Measurements from ENCODE around the gene FAM110A.
A peak's percentile ranks its signal among the peaks of the same experiment; 100 is the strongest.
"Not testable (repeated sequence)": the region's sequence is repeated elsewhere in the genome, so short reads cannot be mapped to it uniquely, and the experiment has no call there.

FAM110A gene

GRCh38 chr20:818001-818664 lies 15.4 kb upstream of the FAM110A start:
- Mint-ChIP-seq H3K36me3 (no peaks in the 10 kb centered on the region), H3K4me1 (peaks cover 6% of the 10 kb centered on the region), H3K4me3 (no peak overlapping the region), H3K9me3 (no peaks in the 10 kb centered on the region), H3K27ac (no peak overlapping the region), H3K27me3 (peaks cover 35% of the 10 kb centered on the region)
- DNase-seq, result no peak
- CTCF ChIA-PET, result interaction anchor here (0.9 to 6.4 kb wide), 14 partner anchors 9 to 393 kb away, joined by 3 to 206 read pairs (median 4); partner anchors contain the start of gene FAM110A

GRCh38 chr20:819680-820322 lies 13.7 kb upstream of the FAM110A start:
- H3K27me3 Mint-ChIP-seq, result peaks cover 40% of the 10 kb centered on the region
- peaks cover 6% of the 10 kb centered on the region for H3K4me1 Mint-ChIP-seq
- H3K9me3 Mint-ChIP-seq, result no peaks in the 10 kb centered on the region
- H3K36me3 Mint-ChIP-seq, result no peaks in the 10 kb centered on the region
- CTCF ChIA-PET, result no interaction called here
- peak overlapping the region; percentile 71 for H3K27ac Mint-ChIP-seq
- H3K4me3 Mint-ChIP-seq, result no peak overlapping the region
- no peak for DNase-seq

- Mint-ChIP-seq H3K4me3 (no peak overlapping the region), H3K27ac (peak overlapping the region; percentile 55)
- CTCF ChIA-PET, result no interaction called here
Observed at GRCh38 chr20:820323-820953, 13.1 kb upstream of the FAM110A start.

GRCh38 chr20:821046-821730 lies 12.3 kb upstream of the FAM110A start:
- H3K4me1 Mint-ChIP-seq, result peaks cover 4% of the 10 kb centered on the region
- no peak overlapping the region for H3K4me3 Mint-ChIP-seq
- CTCF ChIA-PET, result no interaction called here
- no peak for DNase-seq
- no peaks in the 10 kb centered on the region for H3K36me3 Mint-ChIP-seq
- H3K9me3 Mint-ChIP-seq, result no peaks in the 10 kb centered on the region
- peaks cover 31% of the 10 kb centered on the region for H3K27me3 Mint-ChIP-seq
- no peak overlapping the region for H3K27ac Mint-ChIP-seq

More at GRCh38 chr20:820323-820953, 13.1 kb upstream of the FAM110A start:
- DNase-seq, result no peak
- no peaks in the 10 kb centered on the region for H3K9me3 Mint-ChIP-seq
- peaks cover 6% of the 10 kb centered on the region for H3K4me1 Mint-ChIP-seq
- H3K36me3 Mint-ChIP-seq, result no peaks in the 10 kb centered on the region
- H3K27me3 Mint-ChIP-seq, result peaks cover 35% of the 10 kb centered on the region

DNA sequence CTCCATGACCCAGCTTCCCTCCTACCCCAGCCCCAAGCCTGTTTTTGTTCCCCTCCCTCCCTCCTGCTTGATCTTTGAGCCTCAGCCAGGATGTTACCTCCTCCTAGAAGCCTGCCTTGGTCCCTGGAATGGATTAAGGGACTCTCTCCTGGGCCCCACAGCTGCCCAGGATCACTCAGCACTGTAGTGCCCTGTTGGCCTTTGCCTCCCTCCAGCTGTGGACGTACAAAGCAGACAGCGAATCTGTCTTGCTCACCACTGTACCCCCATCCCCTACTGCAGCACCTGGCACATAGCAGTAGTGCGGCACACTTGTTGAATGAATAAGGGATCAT lies 11.8 kb upstream of the FAM110A start:
- H3K36me3 Mint-ChIP-seq, result no peaks in the 10 kb centered on the region
- no peak for DNase-seq
- CTCF ChIA-PET, result no interaction called here
- H3K4me3 Mint-ChIP-seq, result no peak overlapping the region
- H3K9me3 Mint-ChIP-seq, result no peaks in the 10 kb centered on the region
- H3K4me1 Mint-ChIP-seq, result peaks cover 4% of the 10 kb centered on the region
- peaks cover 30% of the 10 kb centered on the region for H3K27me3 Mint-ChIP-seq
- no peak overlapping the region for H3K27ac Mint-ChIP-seq

- Mint-ChIP-seq H3K4me1 (peaks cover 4% of the 10 kb centered on the region), H3K36me3 (no peaks in the 10 kb centered on the region), H3K9me3 (no peaks in the 10 kb centered on the region), H3K27me3 (peaks cover 29% of the 10 kb centered on the region), H3K27ac (no peak overlapping the region), H3K4me3 (no peak overlapping the region)
- CTCF ChIA-PET, result no interaction called here
- no peak for DNase-seq
Observed at GRCh38 chr20:822651-823573, 10.6 kb upstream of the FAM110A start.

- Mint-ChIP-seq H3K4me1 (peaks cover 4% of the 10 kb centered on the region), H3K9me3 (no peaks in the 10 kb centered on the region), H3K27me3 (peaks cover 29% of the 10 kb centered on the region), H3K27ac (no peak overlapping the region), H3K4me3 (no peak overlapping the region), H3K36me3 (no peaks in the 10 kb centered on the region)
- DNase-seq, result no peak
- CTCF ChIA-PET, result no interaction called here
Observed at GRCh38 chr20:823574-823902, 10.0 kb upstream of the FAM110A start.

GRCh38 chr20:824490-824889 lies 9.0 kb upstream of the FAM110A start:
- Mint-ChIP-seq H3K27ac (no peak overlapping the region), H3K27me3 (peaks cover 33% of the 10 kb centered on the region), H3K4me1 (peaks cover 4% of the 10 kb centered on the region)

GRCh38 chr20:824916-825315 lies 8.6 kb upstream of the FAM110A start:
- no peak overlapping the region for H3K27ac Mint-ChIP-seq
- no peaks in the 10 kb centered on the region for H3K4me1 Mint-ChIP-seq
- CTCF ChIA-PET, result no interaction called here
- no peak for DNase-seq
- H3K4me3 Mint-ChIP-seq, result no peak overlapping the region
- H3K36me3 Mint-ChIP-seq, result no peaks in the 10 kb centered on the region
- H3K9me3 Mint-ChIP-seq, result no peaks in the 10 kb centered on the region
- peaks cover 29% of the 10 kb centered on the region for H3K27me3 Mint-ChIP-seq

More at GRCh38 chr20:824490-824889, 9.0 kb upstream of the FAM110A start:
- H3K36me3 Mint-ChIP-seq, result no peaks in the 10 kb centered on the region
- H3K4me3 Mint-ChIP-seq, result no peak overlapping the region
- H3K9me3 Mint-ChIP-seq, result no peaks in the 10 kb centered on the region
- CTCF ChIA-PET, result no interaction called here
- no peak for DNase-seq

DNA sequence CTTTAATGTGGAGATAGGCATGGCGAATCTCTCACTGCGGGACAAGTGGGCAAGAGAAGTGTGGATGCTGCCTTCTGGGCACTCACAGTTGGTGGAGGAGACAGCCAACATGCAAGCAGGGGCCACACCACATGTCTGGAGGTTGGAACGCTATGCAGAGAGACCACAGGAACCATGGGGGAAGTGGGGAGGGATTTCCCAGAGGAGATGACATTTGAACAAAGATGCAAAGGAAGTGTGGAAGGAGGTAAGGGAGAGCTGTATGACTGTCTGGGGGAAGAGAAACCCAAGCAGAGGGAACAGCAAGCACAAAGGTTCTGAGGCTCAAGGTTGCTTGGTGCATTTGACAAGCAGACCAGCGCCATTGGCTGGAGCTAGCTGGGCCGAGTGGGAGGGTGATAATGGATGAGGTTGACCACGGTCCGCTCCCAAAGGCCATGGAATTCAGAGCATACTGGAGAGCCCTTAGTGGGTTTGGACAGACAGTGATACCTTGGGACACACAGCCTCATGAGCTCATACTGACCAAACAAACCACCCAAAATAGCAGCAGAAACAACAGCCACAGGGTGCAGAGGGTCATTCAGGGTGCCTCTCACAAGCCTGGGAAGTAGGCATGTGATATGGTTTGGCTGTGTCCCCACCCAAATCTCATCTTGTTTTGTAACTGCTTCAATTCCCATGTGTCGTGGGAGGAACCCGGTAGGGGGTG lies 7.6 kb upstream of the FAM110A start:
- Mint-ChIP-seq H3K36me3 (no peaks in the 10 kb centered on the region), H3K27me3 (peaks cover 22% of the 10 kb centered on the region), H3K27ac (no peak overlapping the region), H3K4me1 (no peaks in the 10 kb centered on the region), H3K9me3 (no peaks in the 10 kb centered on the region), H3K4me3 (no peak overlapping the region)
- DNase-seq, result no peak
- CTCF ChIA-PET, result interaction anchor here (1.3 kb wide), 1 partner anchor 130 kb away, joined by 3 read pairs; no protein-coding TSS in a partner anchor

DNA sequence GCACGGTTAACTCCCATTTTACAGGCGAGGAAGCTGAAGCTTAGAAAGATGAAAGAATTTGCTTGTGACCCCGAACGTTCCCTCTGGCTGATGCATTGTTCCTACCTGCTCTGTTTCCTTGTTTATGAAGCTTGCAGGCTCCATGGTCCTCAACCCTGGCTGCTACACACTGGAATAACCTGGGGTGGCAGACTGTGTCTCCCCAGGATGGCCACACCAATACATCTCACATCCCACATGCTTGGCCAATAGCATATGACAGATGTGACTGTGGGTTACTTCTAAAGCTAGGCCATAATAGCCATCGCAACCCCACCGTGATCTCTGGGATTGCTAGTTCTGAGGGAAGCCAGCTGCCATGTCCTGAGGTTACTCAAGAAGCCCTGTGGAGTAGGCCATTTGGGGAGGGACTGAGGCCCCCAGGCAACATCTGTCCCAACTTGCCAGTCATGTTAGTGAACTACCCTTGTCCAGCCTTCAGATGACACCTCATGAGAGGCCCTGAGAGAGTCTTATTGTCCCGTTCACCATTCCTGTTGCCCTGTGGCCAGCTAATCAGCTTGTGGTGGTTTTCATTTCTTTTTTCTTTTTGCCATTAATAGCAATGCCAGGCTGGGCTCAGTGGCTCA lies 6.7 kb upstream of the FAM110A start:
- no peaks in the 10 kb centered on the region for H3K4me1 Mint-ChIP-seq
- H3K27me3 Mint-ChIP-seq, result peaks cover 18% of the 10 kb centered on the region
- no peak overlapping the region for H3K4me3 Mint-ChIP-seq
- no peak for DNase-seq
- CTCF ChIA-PET, result interaction anchor here (1.3 to 1.4 kb wide), 2 partner anchors 9 to 129 kb away, joined by 3 to 4 read pairs; no protein-coding TSS in a partner anchor
- H3K27ac Mint-ChIP-seq, result no peak overlapping the region
- H3K36me3 Mint-ChIP-seq, result no peaks in the 10 kb centered on the region
- no peaks in the 10 kb centered on the region for H3K9me3 Mint-ChIP-seq

GRCh38 chr20:827981-828380 lies 5.5 kb upstream of the FAM110A start:
- H3K27me3 Mint-ChIP-seq, result peaks cover 15% of the 10 kb centered on the region
- H3K4me1 Mint-ChIP-seq, H3K9me3 Mint-ChIP-seq, H3K36me3 Mint-ChIP-seq, H3K4me3 Mint-ChIP-seq, DNase-seq, H3K27ac Mint-ChIP-seq: not testable (repeated sequence)
- CTCF ChIA-PET, result interaction anchor here (1.4 kb wide), 1 partner anchor 10 kb away, joined by 4 read pairs; no protein-coding TSS in a partner anchor

DNA sequence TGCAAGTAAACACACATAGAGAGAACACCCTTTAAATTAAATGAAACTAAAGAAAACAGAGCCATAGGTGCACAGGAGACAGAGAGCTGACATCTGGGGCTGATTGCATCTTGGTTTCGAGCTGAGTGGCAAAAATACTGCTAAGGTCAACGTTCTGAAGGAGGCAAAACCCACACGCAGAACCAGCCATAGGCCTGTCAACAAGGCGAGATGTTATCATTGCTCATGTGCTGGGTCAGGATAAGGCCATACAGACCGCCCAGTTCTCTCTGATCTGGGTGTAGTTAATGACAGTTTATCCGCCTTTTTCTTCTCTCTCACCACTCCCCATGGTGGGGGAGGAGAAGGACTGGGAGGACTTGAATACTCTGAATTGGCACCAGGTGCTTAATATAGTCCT lies 4.5 kb upstream of the FAM110A start:
- Mint-ChIP-seq H3K9me3 (no peaks in the 10 kb centered on the region), H3K4me3 (no peak overlapping the region), H3K4me1 (peaks cover 6% of the 10 kb centered on the region), H3K27me3 (peaks cover 11% of the 10 kb centered on the region), H3K36me3 (no peaks in the 10 kb centered on the region), H3K27ac (no peak overlapping the region)
- DNase-seq, result no peak
- CTCF ChIA-PET, result no interaction called here
